NT2/D1 (cell line): ENCODE data around the gene SLX4.

Source experiments
- DNase-seq: peaks from one replicate; pipeline ENCODE4 v3.0.0-alpha.2; 2011; ENCODE audit warnings: low read depth, low spot score
- H3K27me3 ChIP-seq: 2 replicates; pipeline ENCODE4 v1.6.0; 2011; ENCODE audit warnings: mild to moderate bottlenecking; ENCODE audit not compliant: insufficient read length, insufficient read depth
- H3K36me3 ChIP-seq: 2 replicates; pipeline ENCODE4 v1.6.1; 2011; ENCODE audit warnings: mild to moderate bottlenecking, low read length, mixed read lengths; ENCODE audit not compliant: insufficient read depth, insufficient read length
- H3K4me1 ChIP-seq: 2 replicates; pipeline ENCODE4 v1.5.1; 2011; ENCODE audit not compliant: insufficient read depth, insufficient read length
- H3K4me3 ChIP-seq: 2 replicates; pipeline ENCODE4 v1.5.1; 2011; ENCODE audit warnings: low read depth; ENCODE audit not compliant: insufficient read length
- H3K9ac ChIP-seq: 2 replicates; pipeline ENCODE4 v1.6.0; 2011; ENCODE audit warnings: low read depth; ENCODE audit not compliant: insufficient read length
- H3K9me3 ChIP-seq: 2 replicates; pipeline ENCODE4 v1.5.1; 2011; ENCODE audit warnings: mild to moderate bottlenecking, low read length; ENCODE audit not compliant: insufficient read depth
- SUZ12 ChIP-seq: IDR thresholded peaks from 2 replicates; pipeline ENCODE4 v1.6.1; 2011; ENCODE audit not compliant: insufficient read length, insufficient read depth; ENCODE audit errors: extremely low read depth
- YY1 ChIP-seq: IDR thresholded peaks from 2 replicates; pipeline ENCODE4 v1.6.1; 2011; ENCODE audit not compliant: insufficient read length, insufficient read depth
- ZNF274 ChIP-seq: IDR thresholded peaks from 2 replicates; pipeline ENCODE4 v1.6.1; 2011; ENCODE audit warnings: mild to moderate bottlenecking, low read depth, low read length

The SLX4 gene

DNA sequence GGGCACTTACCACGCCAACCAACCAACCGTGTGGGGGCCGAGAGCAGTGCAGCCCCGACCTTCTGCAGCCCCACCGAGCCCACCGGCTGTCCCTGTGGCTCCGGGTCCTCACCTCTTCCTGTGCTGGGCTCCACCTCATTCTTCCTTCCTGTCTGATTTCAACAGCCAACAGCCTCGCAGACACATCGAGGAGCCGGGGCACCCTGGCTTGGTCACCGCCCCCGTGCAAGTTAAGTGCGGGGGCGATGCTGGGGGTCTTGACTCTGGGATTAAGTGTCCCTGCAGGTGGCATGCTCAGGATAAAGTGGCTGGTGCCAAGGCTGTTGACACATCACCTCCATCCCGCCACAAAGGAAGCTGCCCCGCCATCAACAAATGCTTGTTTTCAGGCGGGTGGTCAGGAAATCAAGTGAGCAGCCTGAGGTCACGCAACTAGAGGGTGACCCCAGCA is 34.1 kb downstream of the SLX4 start, which contains the start of gene NLRC3:
Gene NLRC3, minus strand, starts transcription at position 102 of the 451 bp plus-strand sequence. CDS start 12,367 bp downstream, outside the sequence.
- DNase-seq = no peak
- no peak within 1 kb of the TSS for H3K4me3 ChIP-seq
- no peak within 1 kb of the TSS for H3K9ac ChIP-seq
- TF ChIP-seq YY1 (no peak), SUZ12 (no peak), ZNF274 (no peak)
- H3K9me3 ChIP-seq = no peaks in the 10 kb centered on the region
- H3K36me3 ChIP-seq = peaks cover 15% of the 10 kb centered on the region
- no peaks in the 10 kb centered on the region for H3K27me3 ChIP-seq
- peaks cover 28% of the 10 kb centered on the region for H3K4me1 ChIP-seq

DNA sequence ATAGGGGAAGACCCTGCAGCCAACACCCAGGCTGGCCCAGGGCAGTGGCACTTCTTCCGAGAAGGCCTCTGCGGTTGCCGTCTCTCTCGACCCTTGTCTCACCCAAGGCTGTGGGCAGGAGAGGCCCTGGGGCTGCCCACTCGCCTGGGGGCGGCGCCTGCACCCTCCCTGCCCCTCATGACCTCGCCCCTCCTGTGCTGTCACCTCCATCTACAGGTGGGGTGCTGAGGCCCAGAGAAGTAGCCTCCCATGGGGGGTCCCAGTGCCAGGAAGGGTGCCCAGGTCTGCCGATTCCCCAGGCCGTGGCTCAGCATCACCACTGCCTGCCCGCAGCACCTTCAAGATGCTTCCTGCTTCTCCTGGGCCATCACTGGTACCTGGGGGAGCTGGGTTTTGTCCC is 35.2 kb downstream of the SLX4 start:
- Histone ChIP-seq H3K9ac (no peak overlapping the region), H3K27me3 (no peaks in the 10 kb centered on the region), H3K9me3 (peaks cover 3% of the 10 kb centered on the region), H3K36me3 (peaks cover 5% of the 10 kb centered on the region), H3K4me3 (no peak overlapping the region), H3K4me1 (peaks cover 28% of the 10 kb centered on the region)
- DNase-seq = no peak
- TF ChIP-seq ZNF274 (no peak), SUZ12 (no peak), YY1 (no peak)

DNA sequence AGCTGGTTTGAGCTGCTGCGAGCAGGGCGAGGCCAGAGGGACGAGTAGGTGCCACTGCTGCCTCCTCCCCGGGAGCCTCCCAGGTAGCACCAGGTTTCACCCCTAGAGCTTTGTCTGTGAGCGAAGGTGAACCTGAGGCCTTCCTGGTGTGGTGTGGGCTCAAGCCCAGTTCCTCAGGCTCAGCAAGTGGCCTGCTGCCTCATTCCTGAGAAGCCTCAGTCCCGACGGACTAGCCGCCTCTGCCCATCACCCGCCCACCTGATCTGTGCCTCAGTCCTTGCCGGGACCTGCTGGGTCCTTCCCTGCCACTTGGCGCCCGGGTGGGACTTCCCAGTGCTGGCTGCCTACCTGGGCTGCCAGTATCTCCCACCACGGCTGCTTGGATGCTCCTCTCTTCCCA is 35.9 kb downstream of the SLX4 start:
- TF ChIP-seq SUZ12 (no peak), ZNF274 (no peak), YY1 (no peak)
- no peaks in the 10 kb centered on the region for H3K36me3 ChIP-seq
- no peak overlapping the region for H3K9ac ChIP-seq

DNA sequence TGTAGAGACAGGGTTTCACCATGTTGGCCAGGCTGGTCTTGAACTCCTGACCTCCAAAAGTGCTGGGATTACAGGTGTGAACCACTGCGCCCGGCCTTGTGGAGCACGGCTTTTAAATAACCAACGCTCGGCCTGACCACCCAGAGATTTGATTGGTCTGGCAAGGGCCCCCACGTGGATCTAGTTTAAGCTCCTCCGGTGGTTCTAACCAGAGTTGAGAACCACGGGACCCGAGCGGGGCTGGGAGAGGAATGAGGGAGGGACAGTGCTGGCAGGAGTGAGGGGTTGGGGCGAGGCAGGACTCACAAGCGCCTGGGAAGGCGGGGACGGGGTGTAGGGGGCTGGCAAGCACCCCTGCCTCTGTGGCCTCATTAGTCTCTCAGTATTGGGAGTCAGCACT is 37.2 kb downstream of the SLX4 start:
- Histone ChIP-seq H3K36me3 (no peaks in the 10 kb centered on the region), H3K9me3 (peaks cover 13% of the 10 kb centered on the region), H3K27me3 (no peaks in the 10 kb centered on the region), H3K4me1 (peaks cover 19% of the 10 kb centered on the region), H3K4me3 (no peak overlapping the region), H3K9ac (no peak overlapping the region)
- no peak for DNase-seq
- TF ChIP-seq SUZ12 = no peak
- TF ChIP-seq ZNF274 = no peak
- TF ChIP-seq YY1 = no peak

More for the DNA sequence above, 35.9 kb downstream of the SLX4 start:
- Histone ChIP-seq H3K27me3 (no peaks in the 10 kb centered on the region), H3K4me3 (no peak overlapping the region), H3K9me3 (peaks cover 10% of the 10 kb centered on the region), H3K4me1 (peaks cover 28% of the 10 kb centered on the region)
- no peak for DNase-seq

DNA sequence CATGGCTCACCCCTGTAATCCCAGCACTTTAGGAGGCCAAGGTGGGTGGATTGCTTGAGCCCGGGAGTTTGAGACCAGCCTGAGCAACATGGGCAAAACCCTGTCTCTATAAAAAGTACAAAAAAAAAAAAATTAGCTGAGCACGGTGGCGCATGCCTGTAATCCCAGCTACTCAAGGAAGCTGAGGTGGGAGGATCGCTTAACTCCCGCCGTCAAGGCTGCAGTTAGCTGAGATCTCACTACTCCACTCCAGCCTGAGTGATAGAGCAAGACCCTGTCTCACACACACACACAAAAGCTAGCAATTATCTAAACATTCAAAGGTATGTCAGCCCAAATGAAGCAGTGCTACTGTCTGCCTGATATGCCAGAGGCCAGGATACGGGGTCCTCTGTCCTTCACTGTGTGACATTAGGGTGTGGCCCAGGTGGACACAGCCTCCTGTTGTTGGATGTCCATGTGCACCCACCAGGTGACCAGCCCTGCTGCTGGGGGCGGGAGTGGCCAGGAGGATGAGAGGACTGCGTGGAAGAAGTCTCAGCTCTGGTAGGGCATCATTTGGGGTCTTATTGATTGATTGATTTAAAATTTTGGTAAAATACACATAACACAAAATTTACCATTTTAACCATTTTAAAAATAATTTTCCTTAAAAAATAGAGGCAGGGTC is 38.1 kb downstream of the SLX4 start:
- H3K9ac ChIP-seq = no peak overlapping the region
- DNase-seq = no peak
- no peaks in the 10 kb centered on the region for H3K36me3 ChIP-seq
- TF ChIP-seq YY1 (no peak), SUZ12 (no peak), ZNF274 (no peak)
- H3K27me3 ChIP-seq = no peaks in the 10 kb centered on the region
- H3K4me1 ChIP-seq = peaks cover 10% of the 10 kb centered on the region
- peaks cover 13% of the 10 kb centered on the region for H3K9me3 ChIP-seq
- H3K4me3 ChIP-seq = no peak overlapping the region

DNA sequence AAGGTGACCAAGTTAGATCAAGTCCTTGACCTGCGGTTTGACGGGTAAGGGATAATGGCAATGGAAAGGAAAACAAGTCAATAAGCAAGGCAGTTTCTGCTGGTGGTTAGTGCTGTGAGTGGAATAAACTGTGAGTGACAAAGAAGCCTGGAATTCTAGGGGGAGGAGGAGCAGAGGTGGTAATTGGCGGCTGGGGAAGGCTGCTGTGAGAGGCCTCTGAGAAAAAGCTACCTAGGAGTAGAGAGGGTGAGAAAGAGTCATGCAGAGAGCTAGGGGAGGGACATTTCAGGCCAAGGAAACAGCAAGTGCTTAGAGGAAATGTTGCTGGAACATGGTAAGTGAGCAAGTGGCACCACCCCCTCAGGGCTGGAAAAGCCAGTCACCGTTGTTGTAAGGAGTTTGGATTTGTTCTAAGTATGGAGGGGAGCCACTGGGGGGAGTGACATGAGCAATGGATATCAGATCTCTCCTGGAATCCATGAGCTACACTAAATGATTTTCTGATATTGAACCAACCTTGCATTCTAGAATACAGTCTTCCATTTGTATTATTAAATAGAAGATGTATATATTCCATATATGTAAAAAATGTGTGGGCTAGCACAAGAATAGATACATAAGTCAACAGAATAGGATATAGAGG is 40.9 kb downstream of the SLX4 start:
- no peak for TF ChIP-seq YY1
- TF ChIP-seq ZNF274 = no peak
- TF ChIP-seq SUZ12 = no peak
- H3K4me3 ChIP-seq = no peak overlapping the region
- no peak overlapping the region for H3K9ac ChIP-seq
- peak; percentile 59 for DNase-seq
- H3K9me3 ChIP-seq = peaks cover 13% of the 10 kb centered on the region
- H3K4me1 ChIP-seq = peaks cover 3% of the 10 kb centered on the region
- no peaks in the 10 kb centered on the region for H3K36me3 ChIP-seq
- H3K27me3 ChIP-seq = no peaks in the 10 kb centered on the region

DNA sequence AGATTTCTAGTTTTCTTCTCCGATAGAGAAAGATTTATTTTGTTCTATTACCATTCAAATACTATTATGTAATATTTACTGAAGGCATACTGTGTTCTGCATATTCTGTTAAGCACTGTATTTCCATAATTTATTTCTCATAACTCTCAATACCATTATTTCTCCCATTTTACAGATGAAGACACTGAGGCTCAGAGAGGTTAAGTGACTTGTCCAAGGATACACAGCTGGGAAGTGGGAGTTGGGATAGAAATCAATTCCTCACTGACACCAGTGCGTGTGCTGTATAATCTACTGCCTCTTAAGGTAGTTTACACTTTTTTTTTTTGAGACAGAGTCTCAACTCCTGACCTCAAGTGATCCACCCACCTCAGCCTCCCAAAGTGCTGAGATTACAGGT is 41.6 kb downstream of the SLX4 start:
- no peak overlapping the region for H3K9ac ChIP-seq
- H3K9me3 ChIP-seq = peaks cover 13% of the 10 kb centered on the region
- DNase-seq = no peak
- H3K4me1 ChIP-seq = no peaks in the 10 kb centered on the region
- TF ChIP-seq YY1 (no peak), SUZ12 (no peak), ZNF274 (no peak)
- H3K4me3 ChIP-seq = no peak overlapping the region
- no peaks in the 10 kb centered on the region for H3K36me3 ChIP-seq
- H3K27me3 ChIP-seq = no peaks in the 10 kb centered on the region
